Calu3 (cell line): ENCODE measurements around the gene PIGZ. TPM values are rescaled to one million over a fixed set of nuclear protein-coding genes. Genes with fewer than 3 reads are reported as not detected.

Source experiments
- BruUV-seq: library from RNA; stranded (reverse); fragments of 400-500 nt; replicated peaks from 2 replicates; lab custom pipeline; 2021; lab: Mats Ljungman, UMichigan
- CTCF ChIA-PET: fragments of 300-600 bp; sonication (Branson Sonifier 250); formaldehyde crosslinking; loops from one replicate; lab custom pipeline; 2022; ENCODE audit warnings: antibody characterized with exemption; lab: Charles Lee
- DNase-seq: peaks from one replicate; pipeline ENCODE4 v3.0.0; 2022
- H3K27ac Mint-ChIP-seq: one replicate; pipeline ENCODE4 v1.8.0; 2022; ENCODE audit warnings: mixed read lengths; ENCODE audit not compliant: unreplicated experiment
- H3K27me3 Mint-ChIP-seq: one replicate; pipeline ENCODE4 v1.8.0; 2022; ENCODE audit warnings: mixed read lengths; ENCODE audit not compliant: unreplicated experiment
- H3K36me3 Mint-ChIP-seq: one replicate; pipeline ENCODE4 v1.8.0; 2022; ENCODE audit warnings: mild to moderate bottlenecking, moderate library complexity, mixed read lengths; ENCODE audit not compliant: insufficient read depth, unreplicated experiment
- H3K4me1 Mint-ChIP-seq: one replicate; pipeline ENCODE4 v1.8.0; 2022; ENCODE audit warnings: mild to moderate bottlenecking, low read depth, mixed read lengths; ENCODE audit not compliant: unreplicated experiment
- H3K4me3 Mint-ChIP-seq: one replicate; pipeline ENCODE4 v1.8.0; 2022; ENCODE audit warnings: mild to moderate bottlenecking, low read depth, moderate library complexity, mixed read lengths; ENCODE audit not compliant: unreplicated experiment
- H3K9me3 Mint-ChIP-seq: one replicate; pipeline ENCODE4 v1.8.0; 2022; ENCODE audit warnings: low read depth, mixed read lengths; ENCODE audit not compliant: unreplicated experiment
- intact Hi-C: fragments of 100-400 bp; cut with micrococcal nuclease; formaldehyde crosslinking; loops from one replicate; pipeline ENCODE4 v1.10.0; 2022; ENCODE audit not compliant: unreplicated experiment
- total RNA-seq: library from RNA; stranded (reverse); gene quantifications from 2 replicates; pipeline ENCODE4 v1.2.3, GENCODE V29; 2022
- TF ChIP-seq, protein P1 (sequence below): fragments of 200-600 bp; IDR thresholded peaks from one replicate; pipeline ENCODE4 v1.8.0; 2022; ENCODE audit warnings: antibody characterized with exemption; ENCODE audit not compliant: unreplicated experiment

PIGZ gene
- total RNA-seq, 1 experiment from 2014 or later: 6.7 TPM

DNA sequence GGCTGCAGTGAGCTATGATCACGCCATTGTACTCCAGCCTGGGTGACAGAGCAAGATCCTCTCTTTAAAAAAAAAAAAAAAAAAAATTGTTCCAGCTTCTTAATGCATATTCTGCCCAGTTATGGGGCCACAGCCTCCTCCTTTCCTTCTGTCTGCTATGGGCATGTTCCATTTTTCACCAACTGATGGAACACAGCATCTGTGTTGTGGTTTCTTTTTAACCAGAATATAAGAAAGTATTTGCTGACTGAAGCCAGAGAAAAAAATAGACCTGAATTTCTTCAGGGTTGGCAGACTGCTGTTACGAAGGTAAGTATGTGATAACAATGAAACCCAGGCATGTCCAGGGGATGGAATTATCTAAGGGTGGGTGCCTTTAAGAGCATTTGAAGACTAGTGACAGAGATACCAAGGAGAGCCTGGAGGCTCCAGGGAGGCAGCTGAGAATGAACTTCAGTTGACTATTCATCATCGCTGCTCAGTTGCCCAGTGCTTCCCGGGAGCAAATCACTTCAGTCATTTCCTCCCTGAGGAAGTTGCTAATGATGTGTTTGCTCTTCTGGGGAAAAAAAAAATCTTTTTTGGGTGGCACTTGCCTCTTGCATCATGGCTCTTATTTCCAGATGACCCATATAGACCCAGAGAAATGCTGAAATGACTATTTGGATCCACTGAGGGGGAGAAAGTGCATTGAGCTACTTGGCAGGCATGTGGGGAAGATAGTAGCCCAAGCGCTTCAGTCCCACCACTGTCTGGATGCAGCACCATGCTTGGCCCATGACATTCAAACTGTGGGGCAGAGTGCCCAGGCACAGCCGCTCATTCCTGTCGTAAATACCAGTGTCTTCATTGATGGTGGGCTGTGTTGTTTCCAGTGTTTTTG, 40.8 kb downstream of the PIGZ start:
- TF ChIP-seq, protein P1, sequence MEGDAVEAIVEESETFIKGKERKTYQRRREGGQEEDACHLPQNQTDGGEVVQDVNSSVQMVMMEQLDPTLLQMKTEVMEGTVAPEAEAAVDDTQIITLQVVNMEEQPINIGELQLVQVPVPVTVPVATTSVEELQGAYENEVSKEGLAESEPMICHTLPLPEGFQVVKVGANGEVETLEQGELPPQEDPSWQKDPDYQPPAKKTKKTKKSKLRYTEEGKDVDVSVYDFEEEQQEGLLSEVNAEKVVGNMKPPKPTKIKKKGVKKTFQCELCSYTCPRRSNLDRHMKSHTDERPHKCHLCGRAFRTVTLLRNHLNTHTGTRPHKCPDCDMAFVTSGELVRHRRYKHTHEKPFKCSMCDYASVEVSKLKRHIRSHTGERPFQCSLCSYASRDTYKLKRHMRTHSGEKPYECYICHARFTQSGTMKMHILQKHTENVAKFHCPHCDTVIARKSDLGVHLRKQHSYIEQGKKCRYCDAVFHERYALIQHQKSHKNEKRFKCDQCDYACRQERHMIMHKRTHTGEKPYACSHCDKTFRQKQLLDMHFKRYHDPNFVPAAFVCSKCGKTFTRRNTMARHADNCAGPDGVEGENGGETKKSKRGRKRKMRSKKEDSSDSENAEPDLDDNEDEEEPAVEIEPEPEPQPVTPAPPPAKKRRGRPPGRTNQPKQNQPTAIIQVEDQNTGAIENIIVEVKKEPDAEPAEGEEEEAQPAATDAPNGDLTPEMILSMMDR: no peak
- no TSS peak for BruUV-seq
- Mint-ChIP-seq H3K4me1 (no peaks in the 10 kb centered on the region), H3K4me3 (no peak overlapping the region), H3K36me3 (peaks cover 24% of the 10 kb centered on the region), H3K9me3 (no peaks in the 10 kb centered on the region), H3K27ac (no peak overlapping the region), H3K27me3 (no peaks in the 10 kb centered on the region)
- intact Hi-C loops: no loop called here
- CTCF ChIA-PET: no interaction called here
- no peak for DNase-seq

DNA sequence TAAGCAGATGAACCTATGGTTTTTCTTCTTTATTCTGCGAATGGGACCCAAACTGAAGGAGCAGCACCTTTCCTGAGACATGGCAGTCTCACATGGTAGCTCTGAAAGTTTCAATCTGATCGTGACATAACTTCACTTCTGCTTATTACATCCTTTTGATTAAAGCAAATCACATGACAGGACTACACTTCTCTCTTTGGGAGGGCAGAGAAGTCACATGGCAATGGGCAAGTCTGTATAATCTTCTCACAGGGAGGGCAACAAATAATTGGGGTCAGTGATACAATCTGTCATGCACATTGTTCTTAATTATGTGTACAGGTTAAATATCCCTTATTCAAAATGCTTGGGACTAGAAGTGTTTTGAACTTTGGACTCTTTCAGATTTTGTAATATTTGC, 47.9 kb downstream of the PIGZ start:
- H3K36me3 Mint-ChIP-seq: no peaks in the 10 kb centered on the region

DNA sequence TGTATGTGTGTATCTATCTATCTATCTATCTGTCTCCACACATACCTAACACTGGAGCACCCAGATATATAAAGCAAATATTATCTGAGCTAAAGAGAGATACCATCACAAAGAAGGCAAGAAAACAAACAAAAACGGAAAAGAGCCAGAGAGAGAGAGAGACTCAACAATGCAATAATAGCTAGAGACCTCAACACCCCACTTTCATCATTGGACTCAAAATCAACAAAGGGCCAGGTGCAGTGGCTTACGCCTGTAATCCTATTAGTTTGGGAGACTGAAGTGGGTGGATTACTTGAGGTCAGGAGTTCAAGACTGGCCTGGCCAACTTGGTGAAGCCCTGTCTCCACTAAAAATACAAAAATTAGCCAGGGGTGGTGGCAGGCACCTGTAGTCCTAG, 49.7 kb downstream of the PIGZ start:
- BruUV-seq: no TSS peak
- Mint-ChIP-seq H3K27ac (no peak overlapping the region), H3K4me3 (no peak overlapping the region)

More for the DNA sequence above, 47.9 kb downstream of the PIGZ start:
- H3K27ac Mint-ChIP-seq: no peak overlapping the region
- TF ChIP-seq, protein P1: no peak
- no peaks in the 10 kb centered on the region for H3K9me3 Mint-ChIP-seq
- intact Hi-C loops: no loop called here
- no peaks in the 10 kb centered on the region for H3K27me3 Mint-ChIP-seq
- no peaks in the 10 kb centered on the region for H3K4me1 Mint-ChIP-seq
- no peak overlapping the region for H3K4me3 Mint-ChIP-seq
- no peak for DNase-seq
- BruUV-seq: no TSS peak
- CTCF ChIA-PET: no interaction called here

DNA sequence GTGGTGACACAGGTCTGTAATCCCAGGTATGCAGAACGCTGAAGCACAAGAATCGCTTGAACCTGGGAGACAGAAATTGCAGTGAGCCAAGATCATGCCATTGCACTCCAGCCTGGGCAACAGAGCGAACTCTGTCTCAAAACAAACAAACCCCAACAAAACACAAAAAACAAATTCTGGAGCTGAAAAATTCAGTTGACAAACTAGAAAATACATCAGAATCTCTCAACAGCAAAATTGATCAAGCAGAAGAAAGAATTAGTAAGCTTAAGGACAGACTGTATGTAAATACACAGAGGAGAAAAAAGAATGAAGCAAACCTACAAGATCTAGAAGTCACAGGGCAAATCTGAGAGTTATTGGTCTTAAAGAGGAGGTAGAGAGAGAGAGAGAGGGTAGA, 51.6 kb downstream of the PIGZ start:
- no TSS peak for BruUV-seq
- H3K4me3 Mint-ChIP-seq: no peak overlapping the region
- no peak overlapping the region for H3K27ac Mint-ChIP-seq
- intact Hi-C loops: no loop called here
- no peaks in the 10 kb centered on the region for H3K27me3 Mint-ChIP-seq
- no peaks in the 10 kb centered on the region for H3K9me3 Mint-ChIP-seq
- peaks cover 7% of the 10 kb centered on the region for H3K36me3 Mint-ChIP-seq
- H3K4me1 Mint-ChIP-seq: no peaks in the 10 kb centered on the region
- CTCF ChIA-PET: no interaction called here
- TF ChIP-seq, protein P1: no peak
- DNase-seq: no peak

More for the DNA sequence above, 49.7 kb downstream of the PIGZ start:
- H3K4me1 Mint-ChIP-seq: no peaks in the 10 kb centered on the region
- no peaks in the 10 kb centered on the region for H3K27me3 Mint-ChIP-seq
- intact Hi-C loops: no loop called here
- TF ChIP-seq, protein P1: no peak
- no peak for DNase-seq
- no peaks in the 10 kb centered on the region for H3K9me3 Mint-ChIP-seq
- CTCF ChIA-PET: interaction anchor here (0.6 kb wide), 1 partner anchor 495 kb away, joined by 3 read pairs; no protein-coding TSS in a partner anchor
- peaks cover 4% of the 10 kb centered on the region for H3K36me3 Mint-ChIP-seq
